ENCODE data around the gene CAPN2. TPM values are rescaled to one million over a fixed set of nuclear protein-coding genes. Genes with fewer than 3 reads are reported as not detected.

CAPN2 gene
- polyA plus RNA-seq, 3 donors, result 127 to 186 (median 182) TPM

DNA sequence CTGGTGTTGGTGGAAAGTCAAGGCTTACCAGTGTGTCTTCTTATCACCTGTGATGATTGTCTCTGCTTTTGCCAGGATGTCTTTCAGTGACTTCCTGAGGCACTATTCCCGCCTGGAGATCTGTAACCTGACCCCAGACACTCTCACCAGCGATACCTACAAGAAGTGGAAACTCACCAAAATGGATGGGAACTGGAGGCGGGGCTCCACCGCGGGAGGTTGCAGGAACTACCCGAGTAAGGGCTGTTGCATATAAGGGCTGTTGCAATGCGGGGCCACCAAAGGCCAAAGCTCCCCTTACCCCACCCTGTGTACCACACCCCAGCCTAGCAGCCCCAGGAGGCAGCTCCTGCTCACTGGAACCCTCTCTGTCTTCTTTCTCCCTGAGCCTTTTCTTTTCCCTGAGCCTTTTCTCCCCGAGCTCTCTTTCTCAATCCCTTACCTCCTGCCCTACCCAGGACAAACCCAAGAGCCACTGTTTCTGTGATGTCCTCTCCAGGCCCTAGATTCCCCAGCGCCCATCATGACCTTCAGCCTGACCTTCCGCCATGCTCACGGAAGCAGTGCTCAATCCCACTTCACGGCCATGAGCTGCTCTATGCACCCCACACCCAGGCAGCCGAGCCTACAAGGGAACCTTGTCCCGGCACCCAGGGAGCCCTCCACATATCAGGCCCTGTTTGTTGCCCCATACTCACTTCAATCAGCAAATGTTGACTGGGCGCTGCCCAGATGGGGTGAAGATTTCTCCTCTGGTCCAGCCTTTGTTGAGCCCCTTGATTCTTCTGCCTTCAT, 40.6 kb downstream of the CAPN2 start:
- Histone ChIP-seq H3K9me3 (replicated peaks in 1 of 2; ENCODE audit: control insufficient read depth in 1 of 2, insufficient read depth in 1 of 2, low read length in 2 of 2) (no peaks in the 10 kb centered on the region), H3K4me2 (replicated peaks; ENCODE audit: extremely low read depth, low read length, poor library complexity, severe bottlenecking) (no peak overlapping the region), H2AFZ (ENCODE audit: insufficient read depth, low read depth, low read length, poor library complexity, severe bottlenecking) (no peak overlapping the region), H3K79me2 (ENCODE audit: insufficient read depth, low read length) (no peaks in the 10 kb centered on the region), H3K27me3 (ENCODE audit: control insufficient read depth in 2 of 2, insufficient read depth in 2 of 2, low read length in 2 of 2) (no peaks in the 10 kb centered on the region), H3K4me1 (ENCODE audit: control insufficient read depth in 1 of 2, insufficient read depth in 2 of 2, low read length in 2 of 2) (peaks cover 12 to 23% of the 10 kb centered on the region in 2 donors), H4K20me1 (ENCODE audit: insufficient read depth, low read length) (peaks cover 20% of the 10 kb centered on the region), H3K4me3 (replicated peaks in 1 of 3; ENCODE audit: low read depth in 2 of 3, low read length in 3 of 3) (no peak overlapping the region), H3K9ac (ENCODE audit: insufficient read depth, low read length, poor library complexity, severe bottlenecking) (no peak overlapping the region), H3K27ac (ENCODE audit: low read depth in 1 of 2, low read length in 2 of 2) (peak overlapping the region in 1 of 2 donors; percentile 46), H3K36me3 (replicated peaks in 1 of 2; ENCODE audit: control insufficient read depth in 1 of 2, insufficient read depth in 2 of 2, low read length in 2 of 2) (peaks cover 90 to 96% of the 10 kb centered on the region in 2 donors)
- no peak for TF ChIP-seq CTCF (IDR thresholded peaks at IDR 0.05)
- intact Hi-C loops (cut with micrococcal nuclease), result no loop called here
- peaks cover 85 to 90% of the 10 kb centered on the region in 2 donors for H3K36me3 Mint-ChIP-seq
- no peak overlapping the region for H3K4me3 Mint-ChIP-seq
- no peak for DNase-seq
- H3K27me3 Mint-ChIP-seq (ENCODE audit: low read depth in 3 of 3), result peaks cover 0 to 2% (median 1%) of the 10 kb centered on the region in 3 donors
- peaks cover 20% of the 10 kb centered on the region for H3K4me1 Mint-ChIP-seq
- WGBS (ENCODE audit: insufficient coverage), result 91% methylated on average over 9 of the region's 15 CpGs
- H3K9me3 Mint-ChIP-seq, result no peaks in the 10 kb centered on the region
- H3K27ac Mint-ChIP-seq, result peak overlapping the region; percentile 13 to 86 (median 72)

- Histone ChIP-seq H3K36me3 (replicated peaks in 1 of 2; ENCODE audit: control insufficient read depth in 1 of 2, insufficient read depth in 2 of 2, low read length in 2 of 2) (peaks cover 100% of the 10 kb centered on the region in 2 donors), H3K79me2 (ENCODE audit: insufficient read depth, low read length) (no peaks in the 10 kb centered on the region), H2AFZ (ENCODE audit: insufficient read depth, low read depth, low read length, poor library complexity, severe bottlenecking) (no peak overlapping the region), H3K4me3 (replicated peaks in 1 of 3; ENCODE audit: low read depth in 2 of 3, low read length in 3 of 3) (no peak overlapping the region), H3K4me2 (replicated peaks; ENCODE audit: extremely low read depth, low read length, poor library complexity, severe bottlenecking) (no peak overlapping the region), H3K27me3 (ENCODE audit: control insufficient read depth in 2 of 2, insufficient read depth in 2 of 2, low read length in 2 of 2) (no peaks in the 10 kb centered on the region), H3K27ac (ENCODE audit: low read depth in 1 of 2, low read length in 2 of 2) (no peak overlapping the region), H3K9me3 (replicated peaks in 1 of 2; ENCODE audit: control insufficient read depth in 1 of 2, insufficient read depth in 1 of 2, low read length in 2 of 2) (no peaks in the 10 kb centered on the region), H3K9ac (ENCODE audit: insufficient read depth, low read length, poor library complexity, severe bottlenecking) (no peak overlapping the region), H3K4me1 (ENCODE audit: control insufficient read depth in 1 of 2, insufficient read depth in 2 of 2, low read length in 2 of 2) (peaks cover 4 to 10% of the 10 kb centered on the region in 2 donors), H4K20me1 (ENCODE audit: insufficient read depth, low read length) (peaks cover 11% of the 10 kb centered on the region)
- H3K27ac Mint-ChIP-seq, result peak overlapping the region in 2 of 7 donors; percentile 5 to 40
- no peak for TF ChIP-seq CTCF (IDR thresholded peaks at IDR 0.05)
- DNase-seq, result no peak
- peaks cover 90 to 100% of the 10 kb centered on the region in 2 donors for H3K36me3 Mint-ChIP-seq
- peaks cover 8% of the 10 kb centered on the region for H3K4me1 Mint-ChIP-seq
- whole genome bisulfite sequencing (ENCODE audit: insufficient coverage), result 98% methylated on average over 14 of the region's 17 CpGs
- no peaks in the 10 kb centered on the region for H3K9me3 Mint-ChIP-seq
- peaks cover 0 to 3% (median 2%) of the 10 kb centered on the region in 3 donors for H3K27me3 Mint-ChIP-seq (ENCODE audit: low read depth in 3 of 3)
- no peak overlapping the region for H3K4me3 Mint-ChIP-seq
- intact Hi-C loops (cut with micrococcal nuclease), result no loop called here
These were observed 42.5 kb downstream of the CAPN2 start for GRCh38 chr1:223754681-223755431.

All from CD14-positive monocyte (primary cell).